H9 (cell line): ENCODE measurements around the gene FOXP2. TPM values are rescaled to one million over a fixed set of nuclear protein-coding genes. Genes with fewer than 3 reads are reported as not detected.
"Not testable (repeated sequence)": the region's sequence is repeated elsewhere in the genome, so short reads cannot be mapped to it uniquely, and the experiment has no call there.

Experiments used
- DNase-seq: peaks from one replicate; pipeline ENCODE4 v3.0.0-alpha.2; 2017
- H2AFZ ChIP-seq: one replicate; pipeline ENCODE4 v1.6.1; 2013; ENCODE audit warnings: mild to moderate bottlenecking, low read length, control low read depth, moderate library complexity
- H2AK5ac ChIP-seq: 2 replicates; pipeline ENCODE4 v1.6.1; 2013; ENCODE audit warnings: low read length, control low read depth, mixed read lengths; ENCODE audit not compliant: insufficient read length
- H2BK120ac ChIP-seq: one replicate; pipeline ENCODE4 v1.6.1; 2013; ENCODE audit warnings: low read depth, mild to moderate bottlenecking, low read length, control low read depth, inconsistent platforms; ENCODE audit not compliant: poor library complexity, severe bottlenecking
- H2BK12ac ChIP-seq: 2 replicates; pipeline ENCODE4 v1.6.1; 2013; ENCODE audit warnings: low read length, control low read depth, mixed read lengths, low read depth; ENCODE audit not compliant: insufficient read length
- H2BK15ac ChIP-seq: 2 replicates; pipeline ENCODE4 v1.6.1; 2013; ENCODE audit warnings: low read depth, low read length, control low read depth
- H2BK20ac ChIP-seq: one replicate; pipeline ENCODE4 v1.6.1; 2013; ENCODE audit warnings: low read depth, mild to moderate bottlenecking, low read length, control low read depth, inconsistent platforms; ENCODE audit not compliant: poor library complexity, severe bottlenecking
- H2BK5ac ChIP-seq: 2 replicates; pipeline ENCODE4 v1.6.1; 2013; ENCODE audit warnings: low read length, control low read depth, mixed read lengths; ENCODE audit not compliant: insufficient read length
- H3K14ac ChIP-seq: 2 replicates; pipeline ENCODE4 v1.6.1; 2013; ENCODE audit warnings: low read length, control low read depth; ENCODE audit not compliant: insufficient read depth
- H3K18ac ChIP-seq: 2 replicates; pipeline ENCODE4 v1.6.1; 2013; ENCODE audit warnings: low read depth, mild to moderate bottlenecking, mixed read lengths, low read length, control low read depth; ENCODE audit not compliant: insufficient read length
- H3K23ac ChIP-seq: 2 replicates; pipeline ENCODE4 v1.6.1; 2013; ENCODE audit warnings: low read length, control low read depth, mixed read lengths, low read depth; ENCODE audit not compliant: insufficient read length
- H3K23me2 ChIP-seq: 2 replicates; pipeline ENCODE4 v1.6.1; 2013; ENCODE audit warnings: low read depth, mild to moderate bottlenecking, mixed read lengths, low read length, control low read depth; ENCODE audit not compliant: insufficient read length, poor library complexity, severe bottlenecking
- H3K27ac ChIP-seq: 2 replicates; pipeline ENCODE4 v1.5.1; 2013; ENCODE audit warnings: low read length, control low read depth, mixed read lengths, low read depth; ENCODE audit not compliant: insufficient read length
- H3K27me3 ChIP-seq: 2 replicates; pipeline ENCODE4 v1.6.1; 2013; ENCODE audit warnings: low read length, control low read depth, inconsistent platforms; ENCODE audit not compliant: insufficient read depth
- H3K4ac ChIP-seq: 2 replicates; pipeline ENCODE4 v1.6.1; 2013; ENCODE audit warnings: low read depth, mild to moderate bottlenecking, control low read depth, inconsistent platforms, low read length, moderate library complexity
- H3K4me1 ChIP-seq: 2 replicates; pipeline ENCODE4 v1.6.1; 2013; ENCODE audit warnings: low read length, control low read depth, inconsistent platforms; ENCODE audit not compliant: insufficient read depth
- H3K4me2 ChIP-seq: 2 replicates; pipeline ENCODE4 v1.6.1; 2013; ENCODE audit warnings: low read length, control low read depth, mixed read lengths; ENCODE audit not compliant: insufficient read length, insufficient read depth
- H3K56ac ChIP-seq: 2 replicates; pipeline ENCODE4 v1.6.1; 2013; ENCODE audit warnings: low read depth, mild to moderate bottlenecking, mixed read lengths, low read length, control low read depth; ENCODE audit not compliant: insufficient read length
- H3K79me1 ChIP-seq: 2 replicates; pipeline ENCODE4 v1.6.1; 2013; ENCODE audit warnings: low read depth, mild to moderate bottlenecking, moderate library complexity, low read length, control low read depth, inconsistent platforms; ENCODE audit not compliant: insufficient read depth, poor library complexity, severe bottlenecking
- H3K79me2 ChIP-seq: 2 replicates; pipeline ENCODE4 v1.6.1; 2013; ENCODE audit warnings: low read length, control low read depth, inconsistent platforms; ENCODE audit not compliant: insufficient read depth
- H3K9ac ChIP-seq: 2 replicates; pipeline ENCODE4 v1.6.1; 2013; ENCODE audit warnings: low read length, control low read depth, mixed read lengths; ENCODE audit not compliant: insufficient read length; ENCODE audit errors: extremely low read depth
- H3K9me3 ChIP-seq: one replicate; pipeline ENCODE4 v1.6.1; 2013; ENCODE audit warnings: low read depth, low read length, inconsistent platforms; ENCODE audit not compliant: control insufficient read depth
- H3T11ph ChIP-seq: one replicate; pipeline ENCODE4 v1.6.1; 2013; ENCODE audit warnings: mild to moderate bottlenecking, low read length, control low read depth, inconsistent platforms
- H4K20me1 ChIP-seq: one replicate; pipeline ENCODE4 v1.6.1; 2013; ENCODE audit not compliant: control insufficient read depth, insufficient read length, insufficient read depth
- H4K5ac ChIP-seq: 2 replicates; pipeline ENCODE4 v1.6.1; 2013; ENCODE audit warnings: low read depth, mild to moderate bottlenecking, mixed read lengths, low read length, control low read depth; ENCODE audit not compliant: insufficient read length
- H4K8ac ChIP-seq: replicated peaks from 2 replicates; pipeline ENCODE4 v1.6.1; 2013; ENCODE audit warnings: low read length, control low read depth, mixed read lengths, low read depth; ENCODE audit not compliant: insufficient read length
- H4K91ac ChIP-seq: 2 replicates; pipeline ENCODE4 v1.6.1; 2013; ENCODE audit warnings: low read depth, mild to moderate bottlenecking, moderate library complexity, mixed read lengths, low read length, control low read depth; ENCODE audit not compliant: insufficient read length
- H3K27ac Mint-ChIP-seq, 3 experiments: 2 replicates in 2 of 3; 3 replicates in 1 of 3; pipeline ENCODE4 v1.8.0; 2020 to 2021; ENCODE audit warnings: mixed read lengths in 3 of 3, mild to moderate bottlenecking in 1 of 3, moderate library complexity in 1 of 3
- H3K27me3 Mint-ChIP-seq: 2 replicates; pipeline ENCODE4 v1.8.0; 2021; ENCODE audit warnings: low read depth, mild to moderate bottlenecking, moderate library complexity, mixed read lengths
- H3K36me3 Mint-ChIP-seq, 3 experiments: 2 replicates in 2 of 3; 3 replicates in 1 of 3; pipeline ENCODE4 v1.8.0; 2020 to 2021; ENCODE audit warnings: low read depth in 3 of 3, mixed read lengths in 3 of 3; ENCODE audit not compliant: insufficient read depth in 1 of 3
- H3K4me1 Mint-ChIP-seq, 2 experiments: 2 replicates each; pipeline ENCODE4 v1.8.0; 2020; ENCODE audit warnings: mixed read lengths in 2 of 2
- H3K4me3 Mint-ChIP-seq, 2 experiments: 2 replicates in 1 of 2; 3 replicates in 1 of 2; pipeline ENCODE4 v1.8.0; 2020 to 2021; ENCODE audit warnings: mild to moderate bottlenecking in 2 of 2, mixed read lengths in 2 of 2, moderate library complexity in 1 of 2
- H3K9me3 Mint-ChIP-seq, 2 experiments: 2 replicates in 1 of 2; 3 replicates in 1 of 2; pipeline ENCODE4 v1.8.0; 2020; ENCODE audit warnings: mild to moderate bottlenecking in 2 of 2, mixed read lengths in 2 of 2, moderate library complexity in 1 of 2
- CTCF ChIP-seq: fragments of 200-600 bp; sonication (generic); conservative IDR thresholded peaks from 3 replicates; pipeline ENCODE4 v1.8.0; 2021; ENCODE audit warnings: antibody characterized with exemption, mild to moderate bottlenecking
- WGBS: extraction: QIAGEN DNeasy Blood & Tissue Kit; methylation state at CpG from one replicate; pipeline ENCODE4 v1.1.7; 2013; ENCODE audit warnings: missing lambda C conversion rate, low lambda C conversion rate, mixed read lengths; ENCODE audit not compliant: insufficient read length; ENCODE audit errors: extremely low coverage; 5-methylcytosine and 5-hydroxymethylcytosine counted together
- total RNA-seq: library from RNA; stranded (reverse); gene quantifications from 2 replicates; pipeline ENCODE4 v1.2.1, GENCODE V29; 2021

FOXP2 gene
- total RNA-seq, 1 experiment from 2014 or later = not detected

- Mint-ChIP-seq H3K36me3 (peaks cover 2 to 5% (median 3%) of the 10 kb centered on the region in 3 experiments; a peak in 5 of 7 replicates), H3K9me3 (peaks cover 4 to 7% of the 10 kb centered on the region in 2 experiments; a peak in 3 of 5 replicates), H3K4me1 (no peaks in the 10 kb centered on the region), H3K27me3 (peaks cover 1% of the 10 kb centered on the region; the same call in 1 of the 2 replicates), H3K4me3 (no peak overlapping the region), H3K27ac (no peak overlapping the region)
- Histone ChIP-seq H3K14ac (no peak overlapping the region), H3K27me3 (no peaks in the 10 kb centered on the region), H2BK5ac (no peak overlapping the region), H4K20me1 (no peaks in the 10 kb centered on the region), H3K9ac (no peak overlapping the region), H2BK120ac (no peak overlapping the region), H3K4me1 (no peaks in the 10 kb centered on the region), H3K18ac (no peak overlapping the region), H2BK20ac (no peak overlapping the region), H4K5ac (no peak overlapping the region), H3K27ac (no peak overlapping the region), H3K23me2 (no peaks in the 10 kb centered on the region), H2AFZ (no peak overlapping the region), H2BK15ac (no peak overlapping the region), H3K79me1 (no peaks in the 10 kb centered on the region), H3K23ac (no peak overlapping the region), H4K8ac (no peak overlapping the region), H3K9me3 (no peaks in the 10 kb centered on the region), H2AK5ac (no peak overlapping the region), H3K79me2 (no peaks in the 10 kb centered on the region), H4K91ac (no peak overlapping the region), H2BK12ac (no peak overlapping the region), H3K4ac (no peak overlapping the region), H3K56ac (no peak overlapping the region), H3T11ph (no peak overlapping the region), H3K4me2 (no peak overlapping the region)
- no peak for TF ChIP-seq CTCF
- DNase-seq = no peak
Measured at GRCh38 chr7:114375907-114376306, 38.7 kb upstream of the FOXP2 start.

- not testable (repeated sequence) for H2BK5ac ChIP-seq, H3K9me3 ChIP-seq, H3K4ac ChIP-seq, H2BK12ac ChIP-seq, H3K14ac ChIP-seq, H3K79me2 ChIP-seq, H3K9ac ChIP-seq, H2BK120ac ChIP-seq, H3K36me3 Mint-ChIP-seq, H3K4me1 Mint-ChIP-seq, H2BK15ac ChIP-seq, H3K27me3 ChIP-seq, H3K23me2 ChIP-seq, H4K8ac ChIP-seq, H3K4me1 ChIP-seq, H3K4me2 ChIP-seq, H2BK20ac ChIP-seq, H3K18ac ChIP-seq, H3K56ac ChIP-seq, DNase-seq, H3K27ac Mint-ChIP-seq, H3K23ac ChIP-seq, H4K20me1 ChIP-seq, H3K9me3 Mint-ChIP-seq, H4K5ac ChIP-seq, H3K79me1 ChIP-seq, H4K91ac ChIP-seq, H3K4me3 Mint-ChIP-seq, H2AFZ ChIP-seq, H2AK5ac ChIP-seq, H3T11ph ChIP-seq, H3K27ac ChIP-seq, H3K27me3 Mint-ChIP-seq
- no CpG with 5 or more reads among the region's 7 CpGs for WGBS
Measured at GRCh38 chr7:114383946-114384345, 30.7 kb upstream of the FOXP2 start.
